Measurements from ENCODE around the gene TAOK2.
"Not testable (repeated sequence)": the region's sequence is repeated elsewhere in the genome, so short reads cannot be mapped to it uniquely, and the experiment has no call there.

Gene TAOK2

DNA sequence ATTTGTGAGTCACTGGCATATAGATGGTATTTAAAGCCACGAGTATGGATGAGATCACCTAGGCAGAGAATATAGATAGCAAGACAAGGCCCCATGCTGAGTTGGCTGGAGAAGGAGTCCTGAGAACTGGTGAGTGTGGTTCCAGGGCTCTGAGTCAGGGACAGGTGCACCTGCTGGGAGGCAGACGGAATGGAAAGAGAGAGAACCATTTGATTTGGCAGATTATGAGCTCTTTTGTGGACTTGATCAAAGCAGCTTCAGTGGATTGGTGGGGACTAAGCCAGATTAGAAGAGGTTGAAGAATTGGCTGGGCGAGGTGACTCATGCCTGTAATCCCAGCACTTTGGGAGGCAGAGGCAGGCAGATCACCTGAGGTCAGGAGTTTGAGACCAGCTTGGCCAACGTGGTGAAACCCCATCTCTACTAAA is 45.1 kb downstream of the TAOK2 start:
- DNase-seq (ENCODE audit: low read depth in 1 of 2, low spot score in 1 of 2): no peak

- DNase-seq (ENCODE audit: low read depth in 1 of 2, low spot score in 1 of 2): no peak
These were observed 49.2 kb downstream of the TAOK2 start, which contains the start of gene C16orf92 for GRCh38 chr16:30022887-30023286. Gene C16orf92, plus strand, starts transcription at chr16:30023198. Its CDS starts 143 bp downstream, at chr16:30023341.

DNA sequence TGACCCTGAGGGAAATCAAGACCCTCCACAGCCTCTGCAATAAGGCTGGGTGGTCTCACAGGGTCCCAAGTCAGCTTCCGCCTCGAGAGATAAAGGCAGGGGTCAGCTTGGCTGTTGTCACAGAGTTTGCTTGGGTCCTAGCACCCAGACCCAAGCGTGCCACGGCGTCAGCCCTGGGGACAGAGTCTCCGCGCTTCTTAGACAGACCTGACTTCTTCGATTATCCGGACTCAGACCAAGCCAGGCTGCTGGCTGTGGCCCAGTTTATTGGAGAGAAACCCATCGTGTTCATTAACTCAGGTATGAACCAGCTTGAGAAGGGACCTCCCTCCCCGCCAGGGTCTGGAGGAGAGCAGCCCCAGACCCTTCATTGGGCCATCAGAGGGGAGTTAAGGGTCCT is 49.9 kb downstream of the TAOK2 start:
- DNase-seq (ENCODE audit: low read depth in 1 of 2, low spot score in 1 of 2): no peak

GRCh38 chr16:30024451-30024850 is 50.8 kb downstream of the TAOK2 start:
- DNase-seq (ENCODE audit: low read depth in 1 of 2, low spot score in 1 of 2): no peak

- DNase-seq (ENCODE audit: low read depth in 1 of 2, low spot score in 1 of 2): no peak
These were observed 51.5 kb downstream of the TAOK2 start for GRCh38 chr16:30025156-30025555.

- no peak for DNase-seq (ENCODE audit: low read depth in 1 of 2, low spot score in 1 of 2)
These were observed 51.9 kb downstream of the TAOK2 start for GRCh38 chr16:30025574-30025973.

DNA sequence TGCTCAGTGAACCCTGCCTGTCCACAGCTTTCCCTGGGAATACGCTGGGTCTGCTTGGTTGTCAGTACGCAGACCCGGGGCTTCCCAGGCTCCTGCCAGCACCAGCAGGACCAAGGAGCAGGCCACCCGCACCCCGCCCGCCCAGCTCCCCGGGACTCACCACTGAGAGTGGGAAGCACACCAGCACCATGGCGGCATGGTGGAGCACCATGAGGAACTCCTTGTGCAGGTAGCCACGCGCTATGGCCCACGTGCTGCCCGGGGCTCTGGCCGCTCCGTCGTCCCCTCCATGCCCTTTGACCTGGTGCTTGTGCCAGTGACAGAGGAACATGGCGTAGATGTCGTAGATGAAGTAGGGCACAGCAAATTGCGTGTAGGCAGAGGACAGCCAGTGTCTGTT is 52.8 kb downstream of the TAOK2 start:
- DNase-seq (ENCODE audit: low read depth in 1 of 2, low spot score in 1 of 2): no peak

DNA sequence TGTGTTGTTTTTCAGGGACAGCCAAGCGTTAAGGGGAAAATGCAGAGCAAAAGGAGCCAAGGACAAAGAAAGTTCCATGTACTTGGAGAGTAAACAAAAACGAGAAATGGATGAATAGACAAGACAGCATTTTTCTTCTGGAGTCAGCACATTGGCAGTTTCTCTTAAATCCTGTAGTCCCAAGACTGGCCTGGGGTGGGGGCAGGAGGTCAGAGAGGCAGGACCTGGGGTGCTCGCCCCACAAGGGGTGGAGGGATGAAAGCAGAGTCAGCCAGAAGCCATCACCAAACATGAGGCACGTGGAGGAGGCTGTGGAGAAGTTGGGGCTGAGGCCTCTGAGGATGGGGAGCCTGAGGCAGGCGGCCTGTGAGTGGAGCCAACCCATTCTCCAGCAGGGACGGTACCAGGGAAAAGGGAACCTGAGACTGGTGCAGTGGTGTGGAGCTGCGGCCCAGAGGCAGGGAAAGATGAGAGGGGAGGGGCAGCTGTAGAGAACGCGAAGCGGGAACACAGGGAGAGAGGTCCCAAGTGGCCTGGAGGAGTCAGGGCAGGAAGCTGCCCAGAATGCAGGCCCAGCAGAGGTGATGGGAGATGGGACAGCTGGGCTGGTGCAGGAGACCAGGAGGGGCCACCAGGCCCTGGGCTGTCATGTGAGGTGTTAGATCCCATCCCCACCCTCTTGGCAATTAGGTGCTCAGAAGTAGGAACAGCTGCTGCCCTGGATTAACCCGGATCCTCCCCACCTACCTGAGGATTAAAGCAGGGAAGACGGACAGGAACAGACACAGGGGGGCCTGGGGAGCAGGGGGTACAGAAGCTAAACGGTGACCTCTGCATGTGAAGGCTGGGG is 54.1 kb downstream of the TAOK2 start:
- DNase-seq (ENCODE audit: low read depth in 1 of 2, low spot score in 1 of 2): no peak

DNA sequence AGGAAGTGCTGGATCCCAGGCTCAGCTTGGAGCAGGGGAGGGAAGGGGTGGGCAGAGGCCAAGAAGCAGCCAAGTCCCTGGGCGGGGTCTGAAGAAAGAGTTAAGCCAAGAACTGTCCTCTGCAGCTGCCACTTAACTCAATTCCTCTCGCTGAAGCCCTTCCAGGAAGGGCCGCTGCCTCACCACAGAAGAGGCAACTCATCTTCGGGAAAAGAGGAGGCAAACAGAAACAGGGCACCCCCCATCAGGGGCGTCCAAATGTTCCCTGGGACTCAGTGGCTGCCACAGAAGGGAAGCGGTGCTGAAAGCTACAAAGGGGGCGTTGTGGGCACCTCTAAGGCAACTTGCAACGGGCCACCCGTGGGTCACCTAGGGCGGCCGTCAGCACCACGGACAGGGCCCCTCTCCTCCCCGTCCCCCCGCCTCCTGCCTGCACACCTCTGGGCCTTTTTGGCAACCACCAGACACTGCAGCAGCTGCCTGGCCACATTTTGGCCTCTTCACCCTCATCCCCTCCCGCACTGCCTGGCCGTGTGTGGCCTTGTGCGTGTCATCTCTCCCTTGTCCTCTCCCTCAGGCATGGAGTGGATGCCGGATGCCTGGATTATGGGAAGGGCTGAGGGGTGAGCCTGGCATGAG is 54.9 kb downstream of the TAOK2 start:
- DNase-seq (ENCODE audit: low read depth in 1 of 2, low spot score in 1 of 2): no peak

DNA sequence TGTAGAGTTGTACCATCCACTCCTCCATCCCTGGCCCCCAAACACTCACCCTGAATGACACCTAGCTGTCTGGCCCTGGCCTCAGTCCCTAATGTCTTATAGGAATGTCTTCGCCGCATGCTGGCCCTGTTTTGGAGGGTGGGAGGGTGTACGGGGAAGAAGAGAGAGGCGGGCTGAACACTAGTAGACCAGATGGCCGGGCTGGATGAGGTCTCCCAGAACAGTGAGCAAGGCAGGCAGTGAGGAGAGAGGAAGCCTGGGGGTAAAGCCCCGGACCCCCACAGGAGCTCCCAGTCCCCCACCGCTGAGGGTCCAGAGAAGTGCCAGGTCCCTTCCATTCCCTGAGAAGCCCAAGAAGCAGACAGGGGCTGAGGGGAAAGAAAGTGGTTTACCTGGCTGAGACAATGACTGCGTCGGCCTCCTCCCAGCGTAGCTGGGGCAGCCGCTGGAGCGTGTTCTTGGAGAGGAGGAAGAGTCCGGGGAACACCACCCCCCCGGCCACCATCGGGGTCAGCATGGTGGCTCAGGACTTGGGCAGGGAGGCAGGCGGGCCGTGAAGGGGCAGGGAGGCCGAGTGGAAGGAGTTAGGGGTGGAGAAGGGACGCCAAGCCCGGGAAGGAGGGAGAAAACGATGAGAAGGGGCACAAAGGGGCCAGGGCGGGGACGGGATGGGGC is 56.5 kb downstream of the TAOK2 start:
- no peak for DNase-seq (ENCODE audit: low read depth in 1 of 2, low spot score in 1 of 2)

- DNase-seq (ENCODE audit: low read depth in 1 of 2, low spot score in 1 of 2): no peak
These were observed 57.3 kb downstream of the TAOK2 start, which contains the start of gene TLCD3B for GRCh38 chr16:30030841-30031413. Gene TLCD3B, minus strand, starts transcription at chr16:30031271. Its CDS starts 744 bp downstream, at chr16:30030527.

DNA sequence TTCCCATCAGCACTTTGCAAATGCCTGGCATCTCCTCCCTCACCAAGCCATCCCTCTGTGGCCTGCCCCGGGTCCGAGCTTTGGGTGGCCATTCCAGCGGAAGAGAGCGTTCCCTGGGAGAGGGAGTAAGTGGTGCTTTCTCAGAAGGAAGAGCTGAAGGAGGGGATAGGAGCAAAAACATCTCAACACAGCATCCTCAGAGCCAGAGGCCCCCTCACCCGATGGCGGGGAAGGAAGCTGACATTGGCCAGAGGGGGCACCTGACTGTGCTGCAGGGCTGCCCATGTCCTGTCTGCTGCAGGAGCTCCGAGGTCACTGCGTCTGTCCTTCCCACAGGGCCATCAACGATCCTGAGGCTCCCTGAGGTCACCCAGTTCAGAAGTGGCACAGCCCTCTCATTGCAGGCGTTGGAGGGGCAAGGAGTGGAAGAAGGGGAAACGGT is 57.8 kb downstream of the TAOK2 start:
- no peak for DNase-seq (ENCODE audit: low read depth in 1 of 2, low spot score in 1 of 2)

- DNase-seq (ENCODE audit: low read depth in 1 of 2, low spot score in 1 of 2): peak; percentile 38 to 58
These were observed 58.6 kb downstream of the TAOK2 start for GRCh38 chr16:30032083-30032819.

DNA sequence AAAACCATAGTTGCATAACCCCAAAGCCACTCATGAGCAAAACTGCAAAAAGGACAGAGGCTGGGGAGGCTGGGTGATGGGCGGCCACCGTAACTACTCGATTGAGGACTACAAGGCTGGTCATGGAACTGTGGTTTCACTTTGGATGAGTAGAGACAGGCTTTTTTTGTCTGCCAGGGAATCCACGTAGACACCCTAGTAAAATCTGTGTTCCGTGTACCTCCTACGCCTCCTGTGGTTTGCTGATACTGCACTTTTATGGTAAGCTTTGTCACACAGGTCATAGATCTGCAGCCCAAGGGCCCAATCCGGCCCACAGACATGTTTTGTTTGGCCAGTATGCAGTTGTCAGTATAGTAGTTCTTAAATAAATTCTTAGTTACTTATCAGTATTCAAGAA is 59.6 kb downstream of the TAOK2 start:
- DNase-seq (ENCODE audit: low read depth in 1 of 2, low spot score in 1 of 2): no peak

DNA sequence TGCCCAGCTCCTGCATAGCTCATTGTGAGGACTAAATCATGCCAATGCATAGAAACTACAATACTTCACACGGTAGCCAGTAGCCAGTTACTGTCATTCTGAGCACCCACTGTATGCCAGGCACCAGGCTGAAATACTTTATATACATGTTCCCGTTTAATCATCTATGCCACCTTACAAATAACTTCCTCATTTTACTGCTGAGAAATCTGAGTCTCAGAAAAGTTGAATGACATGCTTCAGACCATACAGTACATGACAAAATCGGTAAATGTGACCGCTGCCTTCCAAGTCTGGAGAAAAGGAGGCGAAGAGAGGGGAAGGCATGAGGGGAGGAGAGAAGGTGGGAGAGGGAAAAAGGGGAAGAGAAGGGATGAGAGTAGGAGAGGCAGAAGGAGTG is 66.6 kb downstream of the TAOK2 start:
- no peak for DNase-seq (ENCODE audit: low read depth in 1 of 2, low spot score in 1 of 2)

DNA sequence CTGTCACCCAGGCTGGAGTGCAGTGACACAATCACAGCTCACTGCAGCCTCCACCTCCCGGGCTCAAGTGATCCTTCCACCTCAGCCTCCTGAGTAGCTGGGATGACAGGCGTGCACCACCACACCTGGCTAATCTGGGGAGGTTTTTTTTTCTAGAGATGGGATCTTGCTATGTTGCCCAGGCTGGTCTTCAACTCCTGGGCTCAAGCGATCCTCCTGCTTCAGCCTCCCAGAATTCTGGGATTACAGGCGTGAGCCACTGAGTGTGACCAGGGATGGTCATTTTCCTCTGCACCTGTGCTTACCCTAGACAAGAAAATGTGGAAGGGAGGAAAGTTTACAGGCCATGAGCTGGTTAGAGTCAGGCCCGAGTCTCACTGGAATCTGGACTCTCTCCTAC is 67.0 kb downstream of the TAOK2 start:
- not testable (repeated sequence) for DNase-seq (ENCODE audit: low read depth in 1 of 2, low spot score in 1 of 2)

- DNase-seq (ENCODE audit: low read depth in 1 of 2, low spot score in 1 of 2): no peak
These were observed 68.2 kb downstream of the TAOK2 start for GRCh38 chr16:30041841-30042240.

Data from activated CD4-positive, alpha-beta T cell treated with anti-CD3 and anti-CD28 coated beads, Interleukin-2, amount 50 U/mL, for 24 hours (primary cell).